Dendritic cell treated with granulocyte-macrophage colony-stimulating factor and Interleukin-4, amounts not matched to agents 40 ng/mL and 50 ng/mL, for 4 days (primary cell): ENCODE measurements around the gene ITGB1BP2.
"Not testable (repeated sequence)": the region's sequence is repeated elsewhere in the genome, so short reads cannot be mapped to it uniquely, and the experiment has no call there.

Experiments
- H3K27ac Mint-ChIP-seq: one replicate; pipeline ENCODE4 v1.8.0; 2022; ENCODE audit warnings: mild to moderate bottlenecking, mixed read lengths
- H3K27me3 Mint-ChIP-seq: one replicate; pipeline ENCODE4 v1.8.0; 2022; ENCODE audit warnings: mild to moderate bottlenecking, mixed read lengths
- H3K36me3 Mint-ChIP-seq: one replicate; pipeline ENCODE4 v1.8.0; 2022; ENCODE audit warnings: low read depth, mixed read lengths
- H3K4me1 Mint-ChIP-seq: one replicate; pipeline ENCODE4 v1.8.0; 2022; ENCODE audit warnings: low read depth, mixed read lengths
- H3K4me3 Mint-ChIP-seq: one replicate; pipeline ENCODE4 v1.8.0; 2022; ENCODE audit warnings: mild to moderate bottlenecking, moderate library complexity, mixed read lengths
- H3K9me3 Mint-ChIP-seq: one replicate; pipeline ENCODE4 v1.8.0; 2022; ENCODE audit warnings: mixed read lengths
- intact Hi-C: fragments of 100-400 bp; cut with micrococcal nuclease; formaldehyde crosslinking; loops from one replicate; pipeline ENCODE4 v1.15.0; 2022

Gene ITGB1BP2

GRCh38 chrX:71285929-71286328 lies 15.6 kb upstream of the ITGB1BP2 start:
- H3K4me1 Mint-ChIP-seq, result no peaks in the 10 kb centered on the region

GRCh38 chrX:71291381-71291780 lies 10.2 kb upstream of the ITGB1BP2 start:
- Mint-ChIP-seq H3K36me3 (peaks cover 74% of the 10 kb centered on the region), H3K27ac (no peak overlapping the region), H3K4me3 (no peak overlapping the region), H3K4me1 (no peaks in the 10 kb centered on the region), H3K27me3 (no peaks in the 10 kb centered on the region), H3K9me3 (no peaks in the 10 kb centered on the region)
- intact Hi-C loops, result loop anchor here (10.0 kb wide), 1 partner anchor 263 kb away; no protein-coding TSS in a partner anchor

More at GRCh38 chrX:71285929-71286328, 15.6 kb upstream of the ITGB1BP2 start:
- H3K27ac Mint-ChIP-seq, result no peak overlapping the region
- peaks cover 35% of the 10 kb centered on the region for H3K36me3 Mint-ChIP-seq
- H3K27me3 Mint-ChIP-seq, result no peaks in the 10 kb centered on the region
- H3K4me3 Mint-ChIP-seq, result no peak overlapping the region
- no peaks in the 10 kb centered on the region for H3K9me3 Mint-ChIP-seq
- intact Hi-C loops, result no loop called here

- Mint-ChIP-seq H3K27ac (no peak overlapping the region), H3K36me3 (peaks cover 77% of the 10 kb centered on the region)
- intact Hi-C loops, result loop anchor here (10.0 kb wide), 1 partner anchor 262 kb away; no protein-coding TSS in a partner anchor
Measured at GRCh38 chrX:71292669-71293365, 8.7 kb upstream of the ITGB1BP2 start.

GRCh38 chrX:71296806-71297205 lies 4.7 kb upstream of the ITGB1BP2 start:
- Mint-ChIP-seq H3K4me1 (peaks cover 19% of the 10 kb centered on the region), H3K27ac (no peak overlapping the region), H3K27me3 (no peaks in the 10 kb centered on the region), H3K4me3 (no peak overlapping the region), H3K36me3 (peaks cover 96% of the 10 kb centered on the region), H3K9me3 (no peaks in the 10 kb centered on the region)
- intact Hi-C loops, result loop anchor here (10.0 kb wide), 1 partner anchor 258 kb away; no protein-coding TSS in a partner anchor

More at GRCh38 chrX:71292669-71293365, 8.7 kb upstream of the ITGB1BP2 start:
- H3K9me3 Mint-ChIP-seq, result no peaks in the 10 kb centered on the region
- no peaks in the 10 kb centered on the region for H3K4me1 Mint-ChIP-seq
- H3K4me3 Mint-ChIP-seq, result no peak overlapping the region
- H3K27me3 Mint-ChIP-seq, result no peaks in the 10 kb centered on the region

- Mint-ChIP-seq H3K27me3 (no peaks in the 10 kb centered on the region), H3K27ac (no peak overlapping the region), H3K4me1 (peaks cover 32% of the 10 kb centered on the region), H3K36me3 (peaks cover 83% of the 10 kb centered on the region), H3K4me3 (no peak overlapping the region), H3K9me3 (no peaks in the 10 kb centered on the region)
- intact Hi-C loops, result loop anchor here (10.0 kb wide), 1 partner anchor 257 kb away; no protein-coding TSS in a partner anchor
Measured at GRCh38 chrX:71298119-71298518, 3.4 kb upstream of the ITGB1BP2 start.

- H3K4me1 Mint-ChIP-seq, result peaks cover 43% of the 10 kb centered on the region
- H3K27ac Mint-ChIP-seq, H3K9me3 Mint-ChIP-seq, H3K27me3 Mint-ChIP-seq, H3K4me3 Mint-ChIP-seq, intact Hi-C loops: not testable (repeated sequence)
- peaks cover 80% of the 10 kb centered on the region for H3K36me3 Mint-ChIP-seq
Measured at GRCh38 chrX:71300064-71300463, 1.5 kb upstream of the ITGB1BP2 start.

GRCh38 chrX:71300495-71300894 lies 1.1 kb upstream of the ITGB1BP2 start:
- H3K4me3 Mint-ChIP-seq, H3K27me3 Mint-ChIP-seq, H3K27ac Mint-ChIP-seq, intact Hi-C loops, H3K9me3 Mint-ChIP-seq: not testable (repeated sequence)
- H3K36me3 Mint-ChIP-seq, result peaks cover 78% of the 10 kb centered on the region
- peaks cover 43% of the 10 kb centered on the region for H3K4me1 Mint-ChIP-seq

GRCh38 chrX:71302461-71303213 lies 1.1 kb downstream of the ITGB1BP2 start:
- no peaks in the 10 kb centered on the region for H3K9me3 Mint-ChIP-seq
- no peak overlapping the region for H3K27ac Mint-ChIP-seq
- no peaks in the 10 kb centered on the region for H3K27me3 Mint-ChIP-seq
- peaks cover 57% of the 10 kb centered on the region for H3K36me3 Mint-ChIP-seq
- H3K4me1 Mint-ChIP-seq, result peaks cover 43% of the 10 kb centered on the region
- no peak overlapping the region for H3K4me3 Mint-ChIP-seq
- intact Hi-C loops, result no loop called here

- H3K36me3 Mint-ChIP-seq, result peaks cover 37% of the 10 kb centered on the region
- peaks cover 43% of the 10 kb centered on the region for H3K4me1 Mint-ChIP-seq
- no peak overlapping the region for H3K4me3 Mint-ChIP-seq
- H3K27me3 Mint-ChIP-seq, result no peaks in the 10 kb centered on the region
- no peak overlapping the region for H3K27ac Mint-ChIP-seq
- no peaks in the 10 kb centered on the region for H3K9me3 Mint-ChIP-seq
- intact Hi-C loops, result no loop called here
Measured at GRCh38 chrX:71304561-71304960, 3.0 kb downstream of the ITGB1BP2 start.

- H3K27me3 Mint-ChIP-seq, result no peaks in the 10 kb centered on the region
- intact Hi-C loops, result no loop called here
Measured at GRCh38 chrX:71315917-71316316, 14.4 kb downstream of the ITGB1BP2 start.

GRCh38 chrX:71316959-71317358 lies 15.4 kb downstream of the ITGB1BP2 start:
- H3K27ac Mint-ChIP-seq, H3K27me3 Mint-ChIP-seq, intact Hi-C loops, H3K9me3 Mint-ChIP-seq, H3K36me3 Mint-ChIP-seq, H3K4me3 Mint-ChIP-seq: not testable (repeated sequence)
- peaks cover 17% of the 10 kb centered on the region for H3K4me1 Mint-ChIP-seq

More at GRCh38 chrX:71315917-71316316, 14.4 kb downstream of the ITGB1BP2 start:
- H3K4me3 Mint-ChIP-seq, result no peak overlapping the region
- no peak overlapping the region for H3K27ac Mint-ChIP-seq
- peaks cover 13% of the 10 kb centered on the region for H3K4me1 Mint-ChIP-seq
- no peaks in the 10 kb centered on the region for H3K9me3 Mint-ChIP-seq
- no peaks in the 10 kb centered on the region for H3K36me3 Mint-ChIP-seq

GRCh38 chrX:71320126-71320525 lies 18.6 kb downstream of the ITGB1BP2 start:
- Mint-ChIP-seq H3K36me3 (no peaks in the 10 kb centered on the region), H3K4me3 (no peak overlapping the region), H3K4me1 (peaks cover 14% of the 10 kb centered on the region), H3K27ac (no peak overlapping the region), H3K9me3 (no peaks in the 10 kb centered on the region), H3K27me3 (no peaks in the 10 kb centered on the region)
- intact Hi-C loops, result no loop called here

- H3K27ac Mint-ChIP-seq, result no peak overlapping the region
- no peaks in the 10 kb centered on the region for H3K27me3 Mint-ChIP-seq
- H3K4me3 Mint-ChIP-seq, result no peak overlapping the region
- intact Hi-C loops, result no loop called here
- H3K4me1 Mint-ChIP-seq, result peaks cover 11% of the 10 kb centered on the region
- no peaks in the 10 kb centered on the region for H3K9me3 Mint-ChIP-seq
- H3K36me3 Mint-ChIP-seq, result no peaks in the 10 kb centered on the region
Measured at GRCh38 chrX:71321731-71322130, 20.2 kb downstream of the ITGB1BP2 start.

GRCh38 chrX:71324452-71324851 lies 22.9 kb downstream of the ITGB1BP2 start:
- H3K4me3 Mint-ChIP-seq, H3K27ac Mint-ChIP-seq, H3K36me3 Mint-ChIP-seq, H3K27me3 Mint-ChIP-seq, H3K9me3 Mint-ChIP-seq, intact Hi-C loops: not testable (repeated sequence)
- peaks cover 11% of the 10 kb centered on the region for H3K4me1 Mint-ChIP-seq
